Activated T-cell treated with anti-CD3 and anti-CD28 coated beads, Interleukin-2, amount 50 U/mL, for 24 hours (primary cell): Measurements from ENCODE around the gene MRPL20.

Experiments used
- DNase-seq: peaks from one replicate; pipeline ENCODE4 v3.0.0-alpha.2; 2020
- H3K27ac Mint-ChIP-seq: 2 replicates; pipeline ENCODE4 v1.8.0; 2020; ENCODE audit warnings: mild to moderate bottlenecking, mixed read lengths
- H3K27me3 Mint-ChIP-seq: 2 replicates; pipeline ENCODE4 v1.8.0; 2020; ENCODE audit warnings: mixed read lengths
- H3K36me3 Mint-ChIP-seq: 2 replicates; pipeline ENCODE4 v1.8.0; 2020; ENCODE audit warnings: low read depth, mixed read lengths
- H3K4me1 Mint-ChIP-seq: 2 replicates; pipeline ENCODE4 v1.8.0; 2020; ENCODE audit warnings: low read depth, mixed read lengths
- H3K4me3 Mint-ChIP-seq: 2 replicates; pipeline ENCODE4 v1.8.0; 2020; ENCODE audit warnings: mild to moderate bottlenecking, moderate library complexity, mixed read lengths
- H3K9me3 Mint-ChIP-seq: 2 replicates; pipeline ENCODE4 v1.8.0; 2020; ENCODE audit warnings: mixed read lengths

Gene MRPL20

GRCh38 chr1:1361233-1361981, 45.7 kb downstream of the MRPL20 start:
- H3K27ac Mint-ChIP-seq, result no peak overlapping the region
- peaks cover 21% of the 10 kb centered on the region for H3K27me3 Mint-ChIP-seq
- DNase-seq, result no peak
- no peaks in the 10 kb centered on the region for H3K36me3 Mint-ChIP-seq
- no peaks in the 10 kb centered on the region for H3K9me3 Mint-ChIP-seq
- H3K4me3 Mint-ChIP-seq, result no peak overlapping the region
- peaks cover 11% of the 10 kb centered on the region for H3K4me1 Mint-ChIP-seq

GRCh38 chr1:1360506-1361169, 46.5 kb downstream of the MRPL20 start:
- H3K36me3 Mint-ChIP-seq, result no peaks in the 10 kb centered on the region
- H3K4me1 Mint-ChIP-seq, result peaks cover 11% of the 10 kb centered on the region
- no peaks in the 10 kb centered on the region for H3K9me3 Mint-ChIP-seq
- peaks cover 21% of the 10 kb centered on the region for H3K27me3 Mint-ChIP-seq
- no peak overlapping the region for H3K4me3 Mint-ChIP-seq
- H3K27ac Mint-ChIP-seq, result no peak overlapping the region
- no peak for DNase-seq

DNA sequence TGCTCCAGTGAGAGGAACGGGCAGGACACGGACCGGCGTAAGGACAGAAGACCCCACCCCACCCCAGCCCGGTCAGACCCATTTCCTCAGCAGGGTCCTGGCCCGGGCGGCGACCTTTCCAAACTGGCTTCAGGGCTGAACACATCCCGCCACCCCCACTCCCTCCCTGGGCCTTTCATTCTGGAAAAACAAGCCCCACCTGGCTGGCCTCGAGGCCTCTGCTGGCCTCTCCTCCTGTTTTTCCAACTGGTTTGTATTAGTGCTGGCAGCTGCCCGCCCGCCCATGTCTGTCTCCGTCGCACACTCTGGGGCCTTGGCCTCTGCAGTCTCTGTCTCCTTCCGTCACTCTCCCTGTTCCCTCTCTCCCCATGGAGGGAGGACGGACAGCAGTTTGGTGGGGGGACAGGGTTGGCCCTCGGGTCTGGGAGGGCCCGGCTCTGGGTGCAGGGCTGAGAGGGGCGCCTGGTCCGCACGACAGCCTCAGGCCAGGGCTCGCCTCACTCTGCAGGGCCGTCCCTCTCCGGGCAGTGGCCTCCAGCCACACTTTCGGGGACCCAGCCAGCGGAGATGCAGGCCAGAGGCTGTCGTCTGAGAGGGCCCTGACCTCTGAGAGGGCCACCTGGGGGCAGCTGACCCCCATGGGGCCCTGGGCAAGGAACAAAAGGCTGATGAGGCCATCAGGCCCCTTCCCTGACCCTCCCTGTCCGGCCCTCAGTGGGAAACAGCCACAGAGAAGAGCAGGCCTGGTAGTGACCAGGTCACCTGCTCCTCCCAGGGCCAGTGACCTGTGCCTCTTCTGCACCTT, 47.2 kb downstream of the MRPL20 start:
- DNase-seq, result no peak
- Mint-ChIP-seq H3K27ac (no peak overlapping the region), H3K4me3 (no peak overlapping the region), H3K27me3 (peaks cover 21% of the 10 kb centered on the region), H3K9me3 (no peaks in the 10 kb centered on the region), H3K4me1 (peaks cover 11% of the 10 kb centered on the region), H3K36me3 (no peaks in the 10 kb centered on the region)

DNA sequence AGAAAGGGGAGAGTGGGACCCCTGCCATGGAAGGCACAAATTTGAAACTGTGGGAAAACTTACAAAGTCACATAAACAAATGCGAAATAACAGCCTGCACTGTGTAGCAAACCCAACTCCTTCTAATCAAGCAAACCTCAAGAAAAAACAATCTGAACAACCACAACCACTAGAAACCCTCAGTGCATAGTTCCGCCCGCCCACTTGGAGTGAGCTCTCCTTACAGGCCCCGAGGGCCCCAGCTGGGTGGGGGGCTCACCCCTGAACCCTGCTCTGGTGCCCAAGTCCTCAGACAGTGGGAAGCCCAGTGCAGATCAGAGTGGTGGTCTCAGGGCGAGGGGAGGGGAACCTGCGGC, 47.8 kb downstream of the MRPL20 start:
- H3K27ac Mint-ChIP-seq, result no peak overlapping the region

DNA sequence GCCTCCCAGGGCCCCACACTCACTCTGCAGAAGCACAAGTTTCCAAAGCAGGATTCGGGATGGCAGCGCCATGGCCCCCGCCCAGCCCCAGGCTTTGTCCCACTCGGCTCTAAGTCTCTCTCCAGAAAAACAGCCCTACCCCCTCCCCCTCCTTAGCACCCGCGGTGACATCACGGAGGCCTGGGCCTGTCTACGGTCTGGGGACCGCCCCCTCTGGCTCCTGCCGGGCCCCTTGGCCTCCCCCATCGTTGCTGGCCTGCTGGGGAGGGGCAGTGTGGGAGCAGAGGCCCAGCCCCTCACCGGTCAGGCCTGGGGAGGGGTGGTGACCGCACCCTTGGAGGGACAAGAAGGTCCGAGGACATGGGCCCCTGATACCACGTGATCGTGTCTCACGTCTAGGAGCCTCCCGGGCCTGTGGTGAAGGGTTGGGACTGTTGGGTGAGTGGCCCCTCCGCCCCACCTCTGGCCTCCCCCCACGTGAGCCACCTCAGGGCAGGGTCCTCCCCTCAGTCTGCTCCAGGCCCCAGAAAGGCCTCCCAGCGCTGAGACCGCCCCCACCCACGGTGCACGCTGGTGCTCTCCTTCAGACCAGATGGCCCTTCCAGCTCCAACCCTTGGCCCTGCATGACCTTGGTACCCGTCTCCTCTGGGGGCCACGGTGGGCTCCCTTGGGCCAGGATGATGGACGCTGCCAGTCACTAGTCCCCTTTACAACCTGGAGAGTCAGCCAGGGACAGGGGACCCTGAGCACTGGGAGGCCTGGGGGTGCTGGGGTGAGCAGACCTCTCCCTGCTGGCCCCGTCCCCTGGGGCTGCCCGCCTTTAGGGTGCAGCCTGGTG, 48.4 kb downstream of the MRPL20 start, which contains the start of gene MXRA8:
TSS of gene MXRA8 (minus strand) at position 123 of the 839 bp plus-strand sequence. CDS start at position 72, 51 bp downstream.
- no peak for DNase-seq
- peaks cover 13% of the 10 kb centered on the region for H3K4me1 Mint-ChIP-seq
- H3K4me3 Mint-ChIP-seq, result no peak within 1 kb of the TSS
- no peak within 1 kb of the TSS for H3K27ac Mint-ChIP-seq
- no peaks in the 10 kb centered on the region for H3K9me3 Mint-ChIP-seq
- H3K36me3 Mint-ChIP-seq, result no peaks in the 10 kb centered on the region
- peaks cover 28% of the 10 kb centered on the region for H3K27me3 Mint-ChIP-seq

More for the DNA sequence above, 47.8 kb downstream of the MRPL20 start:
- peaks cover 11% of the 10 kb centered on the region for H3K4me1 Mint-ChIP-seq
- no peaks in the 10 kb centered on the region for H3K36me3 Mint-ChIP-seq
- no peak overlapping the region for H3K4me3 Mint-ChIP-seq
- no peak for DNase-seq
- H3K27me3 Mint-ChIP-seq, result peaks cover 22% of the 10 kb centered on the region
- no peaks in the 10 kb centered on the region for H3K9me3 Mint-ChIP-seq

DNA sequence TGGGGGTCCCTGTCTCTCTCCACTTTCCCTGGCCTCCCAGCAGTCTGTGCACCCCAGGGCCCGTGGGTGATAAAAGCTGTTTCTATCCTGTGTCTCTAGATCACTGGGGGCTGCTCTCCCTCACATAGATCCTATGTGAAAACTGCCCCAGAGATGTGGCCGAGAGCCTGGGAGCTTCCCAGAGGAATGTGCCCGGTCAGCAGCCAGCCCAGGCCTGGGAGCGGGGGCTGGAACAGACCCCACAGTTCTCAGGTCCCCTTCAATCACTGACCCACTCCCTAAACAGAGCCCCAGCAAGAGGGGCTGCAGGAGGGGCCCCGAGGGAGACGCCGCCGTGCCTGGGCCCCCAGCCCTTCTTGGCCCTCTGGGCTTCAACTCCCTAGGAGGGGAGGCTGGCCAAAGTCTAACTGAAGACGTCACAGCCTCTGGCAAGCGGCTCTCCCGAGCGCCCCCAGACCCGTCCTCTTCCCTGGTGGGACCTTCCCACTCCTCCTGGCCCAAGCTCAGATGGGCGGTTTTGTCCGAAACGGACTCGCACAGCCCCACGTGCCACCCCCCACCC, 49.1 kb downstream of the MRPL20 start:
- H3K36me3 Mint-ChIP-seq, result no peaks in the 10 kb centered on the region
- no peak overlapping the region for H3K27ac Mint-ChIP-seq
- H3K4me1 Mint-ChIP-seq, result peaks cover 13% of the 10 kb centered on the region
- no peak overlapping the region for H3K4me3 Mint-ChIP-seq
- H3K9me3 Mint-ChIP-seq, result no peaks in the 10 kb centered on the region
- DNase-seq, result no peak
- H3K27me3 Mint-ChIP-seq, result peaks cover 35% of the 10 kb centered on the region

GRCh38 chr1:1356796-1357401, 50.2 kb downstream of the MRPL20 start:
- no peaks in the 10 kb centered on the region for H3K36me3 Mint-ChIP-seq
- H3K4me3 Mint-ChIP-seq, result no peak overlapping the region
- H3K9me3 Mint-ChIP-seq, result no peaks in the 10 kb centered on the region
- peaks cover 18% of the 10 kb centered on the region for H3K4me1 Mint-ChIP-seq
- H3K27ac Mint-ChIP-seq, result no peak overlapping the region
- DNase-seq, result no peak
- peaks cover 44% of the 10 kb centered on the region for H3K27me3 Mint-ChIP-seq

- Mint-ChIP-seq H3K27ac (no peak overlapping the region), H3K27me3 (peaks cover 43% of the 10 kb centered on the region), H3K9me3 (no peaks in the 10 kb centered on the region), H3K4me1 (peaks cover 18% of the 10 kb centered on the region), H3K4me3 (no peak overlapping the region), H3K36me3 (no peaks in the 10 kb centered on the region)
- DNase-seq, result no peak
These were observed 50.8 kb downstream of the MRPL20 start for GRCh38 chr1:1356166-1356795.

GRCh38 chr1:1355416-1355815, 51.7 kb downstream of the MRPL20 start:
- peaks cover 18% of the 10 kb centered on the region for H3K4me1 Mint-ChIP-seq
- H3K36me3 Mint-ChIP-seq, result no peaks in the 10 kb centered on the region
- H3K27ac Mint-ChIP-seq, result no peak overlapping the region
- H3K4me3 Mint-ChIP-seq, result no peak overlapping the region
- no peaks in the 10 kb centered on the region for H3K9me3 Mint-ChIP-seq
- H3K27me3 Mint-ChIP-seq, result peaks cover 40% of the 10 kb centered on the region
- no peak for DNase-seq

- Mint-ChIP-seq H3K36me3 (no peaks in the 10 kb centered on the region), H3K27ac (no peak overlapping the region), H3K4me1 (peaks cover 18% of the 10 kb centered on the region), H3K4me3 (no peak overlapping the region), H3K9me3 (no peaks in the 10 kb centered on the region), H3K27me3 (peaks cover 40% of the 10 kb centered on the region)
- peak; percentile 59 for DNase-seq
These were observed 52.5 kb downstream of the MRPL20 start for GRCh38 chr1:1354271-1355247.

DNA sequence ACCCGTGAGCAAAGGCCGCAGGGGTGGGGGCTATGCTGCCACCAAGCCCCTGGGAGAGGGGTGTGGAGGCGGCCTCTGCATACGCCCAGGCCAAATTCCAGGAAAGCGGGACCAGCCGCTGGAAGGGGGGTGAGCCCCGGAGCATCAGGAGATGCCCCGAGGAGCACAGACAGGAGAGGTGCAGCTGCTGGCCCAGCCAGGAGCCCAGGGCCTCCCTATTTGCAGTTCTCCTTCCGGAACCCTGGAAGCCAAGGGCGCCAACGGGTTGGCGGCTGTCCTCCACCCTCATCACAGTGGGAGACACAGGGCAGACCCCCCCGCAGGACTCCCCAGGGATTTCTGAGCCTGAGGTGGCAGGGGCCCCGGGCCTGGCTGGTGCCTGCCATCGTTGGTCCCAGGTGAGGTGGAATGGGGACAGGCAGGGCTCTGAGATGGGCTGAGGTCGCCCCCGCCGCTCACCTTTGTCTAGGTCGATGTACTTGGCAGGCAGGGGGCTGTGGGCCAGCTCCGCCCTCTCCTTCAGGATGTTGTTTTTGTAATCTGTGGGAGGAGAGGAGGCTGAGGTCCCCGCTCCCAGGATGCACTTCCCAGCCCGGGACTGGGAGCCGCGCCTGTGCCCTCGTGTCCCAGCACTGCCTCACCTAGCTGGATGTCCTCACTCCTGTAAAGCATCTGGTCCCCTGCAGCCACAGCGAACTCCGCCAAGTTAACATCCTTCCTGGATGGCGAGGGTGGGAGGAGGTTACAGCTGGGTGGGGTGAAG, 53.5 kb downstream of the MRPL20 start:
- Mint-ChIP-seq H3K9me3 (no peaks in the 10 kb centered on the region), H3K27ac (no peak overlapping the region), H3K4me3 (no peak overlapping the region), H3K27me3 (peaks cover 36% of the 10 kb centered on the region), H3K4me1 (peaks cover 10% of the 10 kb centered on the region), H3K36me3 (no peaks in the 10 kb centered on the region)
- DNase-seq, result no peak
